Fibroblast of upper back skin (primary cell): ENCODE results near the gene PACSIN2.

Experiments
- DNase-seq: peaks from one replicate; pipeline ENCODE4 v3.0.0-alpha.2; 2013

The PACSIN2 gene

DNA sequence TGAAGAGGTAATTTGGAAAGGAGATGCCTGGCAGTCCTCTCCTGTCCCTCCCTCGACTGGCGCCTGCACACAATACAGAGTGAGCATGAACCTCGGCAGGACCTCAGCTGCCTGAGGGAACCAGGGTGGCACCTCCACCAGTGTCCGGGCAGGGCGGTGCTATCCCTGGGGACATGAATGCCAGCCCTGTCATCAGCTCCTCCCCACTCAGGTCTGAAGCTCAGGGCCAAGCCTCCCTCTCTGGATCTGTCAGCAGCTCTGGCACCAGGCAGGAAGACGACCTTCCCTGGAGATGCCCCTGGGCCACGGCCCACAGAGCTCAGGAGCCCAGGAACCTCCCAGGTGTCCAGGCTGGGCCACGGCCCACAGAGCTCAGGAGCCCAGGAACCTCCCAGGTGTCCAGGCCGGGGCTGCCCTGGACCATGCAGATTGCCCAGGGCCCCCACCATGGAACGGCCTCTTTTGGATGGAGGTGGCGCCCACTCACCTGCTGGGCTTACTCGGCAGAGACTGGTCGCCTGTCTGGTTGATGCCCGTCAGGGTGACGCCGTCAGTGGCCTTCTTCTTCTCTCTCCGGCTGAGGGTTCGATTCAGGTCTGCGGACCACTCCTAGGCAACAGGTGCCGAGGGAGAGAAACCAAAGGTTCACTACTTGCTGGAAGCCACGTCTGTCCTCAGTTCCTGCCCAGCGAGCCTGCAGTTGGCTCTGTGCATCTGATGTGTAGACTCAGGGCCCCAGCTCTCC lies 136.2 kb downstream of the PACSIN2 start:
- no peak for DNase-seq

DNA sequence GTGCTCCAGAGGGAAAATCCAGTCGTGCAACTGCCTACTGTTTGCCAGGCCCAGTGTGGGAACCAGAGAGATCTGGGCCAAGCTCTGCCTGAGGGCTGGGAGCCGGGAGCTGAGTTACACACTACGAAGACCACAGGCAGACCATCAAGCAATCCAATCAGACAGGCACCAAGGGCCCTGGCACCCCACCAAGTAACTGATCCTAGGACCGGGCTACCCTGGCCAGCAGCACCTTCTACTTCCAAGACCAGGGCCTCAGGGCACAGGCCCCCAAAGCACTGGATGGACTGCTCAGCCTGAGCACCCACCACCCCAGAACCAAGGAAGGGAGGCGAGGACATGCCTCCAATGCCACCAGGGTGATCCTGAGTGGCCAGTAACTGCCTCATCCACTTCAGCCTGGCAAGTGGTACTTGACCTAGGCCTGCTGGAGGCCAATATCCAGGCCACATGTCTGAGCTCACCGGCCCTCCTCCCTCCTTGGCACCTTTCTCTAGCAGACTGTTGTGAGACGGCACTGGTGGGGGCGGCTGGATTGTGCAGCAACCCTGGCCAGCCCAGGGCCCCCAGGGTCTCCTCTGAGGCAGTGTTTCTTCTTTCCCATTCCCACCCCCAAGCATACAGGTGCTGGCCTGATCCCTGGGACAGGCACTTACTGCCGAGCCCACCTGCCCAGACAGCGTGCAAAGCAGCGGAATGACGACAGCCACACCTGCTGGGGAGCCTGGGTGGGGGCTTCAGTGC lies 137.2 kb downstream of the PACSIN2 start:
- no peak for DNase-seq

DNA sequence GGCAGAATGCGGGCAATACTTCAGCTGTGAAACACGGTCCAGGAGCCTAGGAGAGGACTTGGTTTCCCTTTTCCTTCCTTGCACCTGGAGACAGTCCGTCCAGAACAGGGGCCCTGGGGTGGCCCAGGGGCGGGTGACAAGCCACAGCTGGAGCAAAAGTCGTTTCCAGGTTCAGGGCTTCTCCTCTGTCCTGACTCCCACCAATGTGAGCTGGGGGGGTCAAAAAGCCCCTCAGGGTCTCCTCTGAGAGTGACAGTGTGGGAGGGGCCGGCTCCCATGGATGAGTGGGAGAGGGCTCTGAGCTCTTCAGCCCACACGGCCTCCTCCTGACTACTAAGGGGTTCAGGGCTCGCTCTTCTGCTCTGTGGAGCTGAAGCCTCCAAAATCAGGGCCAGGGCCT lies 137.8 kb downstream of the PACSIN2 start:
- no peak for DNase-seq

DNA sequence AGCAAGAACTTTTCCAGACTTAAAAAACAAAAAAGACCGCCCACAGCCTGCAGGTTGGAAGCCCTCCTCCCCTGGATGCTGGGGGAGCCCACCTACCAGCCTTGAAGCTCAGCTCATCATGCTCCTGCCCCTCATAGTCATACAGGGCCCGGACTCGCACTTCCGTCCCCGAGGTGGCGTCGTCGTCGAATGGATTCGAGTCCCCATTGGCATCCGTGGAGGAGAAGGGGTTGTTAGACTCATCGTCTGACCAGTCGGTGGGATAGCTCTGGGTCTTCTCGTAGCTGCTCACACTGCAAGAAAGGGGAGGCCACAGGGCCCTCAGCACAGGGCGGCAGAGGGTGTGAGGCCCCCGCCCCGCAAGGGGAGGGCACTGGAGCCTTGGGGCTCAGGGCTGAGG lies 138.9 kb downstream of the PACSIN2 start:
- no peak for DNase-seq

DNA sequence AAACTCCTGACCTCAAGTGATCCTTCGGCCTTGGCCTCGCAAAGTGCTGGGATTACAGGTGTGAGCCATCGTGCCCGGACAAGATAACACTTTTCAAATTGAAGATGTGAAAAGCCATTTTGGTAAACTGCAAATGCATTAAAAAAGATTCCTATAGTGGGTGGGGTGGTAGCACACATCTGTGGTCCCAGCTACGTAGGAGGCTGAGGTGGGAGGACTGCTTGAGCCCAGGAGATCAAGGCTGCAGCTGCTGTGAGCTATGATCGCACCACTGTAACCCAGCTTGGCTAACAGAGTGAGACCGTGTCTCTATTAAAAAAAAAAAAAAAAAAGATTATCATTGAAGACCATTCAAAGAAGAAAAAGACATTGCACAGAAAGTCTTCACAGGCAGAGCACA lies 140.9 kb downstream of the PACSIN2 start:
- DNase-seq, result no peak

DNA sequence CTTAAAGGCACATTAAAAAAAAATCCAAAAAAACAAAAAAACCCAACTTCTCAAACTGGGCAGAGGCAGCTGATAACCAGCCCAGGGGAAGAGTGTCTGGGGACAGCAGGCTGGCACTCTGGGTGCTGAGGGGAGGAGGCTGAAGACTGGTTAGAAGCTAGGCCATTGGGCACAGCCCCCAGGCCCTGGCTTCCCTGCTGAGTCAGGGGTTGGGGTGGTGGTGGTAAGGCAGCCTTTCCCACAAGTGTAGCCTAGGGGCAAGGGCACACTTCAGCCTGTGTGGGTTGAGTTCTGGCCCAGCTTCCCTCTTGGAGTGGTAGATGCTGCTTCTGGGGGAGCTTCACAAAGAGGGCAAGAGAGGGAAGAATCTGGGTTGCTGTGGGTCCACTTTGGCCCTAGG lies 141.6 kb downstream of the PACSIN2 start:
- no peak for DNase-seq

DNA sequence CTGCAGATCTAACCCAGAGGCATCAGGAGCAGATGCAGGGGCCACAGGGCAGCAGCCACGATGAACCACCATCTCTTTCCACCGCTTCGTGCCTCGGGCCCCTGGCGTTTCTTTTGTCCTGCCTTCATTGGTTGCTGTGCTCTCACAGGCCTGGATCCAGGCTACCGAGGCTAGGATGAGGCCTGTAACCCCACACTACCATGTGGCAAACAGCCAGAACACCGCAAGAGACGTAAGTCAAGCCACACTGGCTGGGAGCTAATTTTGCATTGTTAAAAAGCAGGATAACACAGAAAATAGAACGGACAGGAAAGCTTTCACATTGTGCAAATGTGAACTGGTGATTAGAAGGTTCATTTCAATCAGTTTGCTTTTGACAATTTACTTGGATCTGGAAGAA lies 142.1 kb downstream of the PACSIN2 start:
- DNase-seq, result no peak

DNA sequence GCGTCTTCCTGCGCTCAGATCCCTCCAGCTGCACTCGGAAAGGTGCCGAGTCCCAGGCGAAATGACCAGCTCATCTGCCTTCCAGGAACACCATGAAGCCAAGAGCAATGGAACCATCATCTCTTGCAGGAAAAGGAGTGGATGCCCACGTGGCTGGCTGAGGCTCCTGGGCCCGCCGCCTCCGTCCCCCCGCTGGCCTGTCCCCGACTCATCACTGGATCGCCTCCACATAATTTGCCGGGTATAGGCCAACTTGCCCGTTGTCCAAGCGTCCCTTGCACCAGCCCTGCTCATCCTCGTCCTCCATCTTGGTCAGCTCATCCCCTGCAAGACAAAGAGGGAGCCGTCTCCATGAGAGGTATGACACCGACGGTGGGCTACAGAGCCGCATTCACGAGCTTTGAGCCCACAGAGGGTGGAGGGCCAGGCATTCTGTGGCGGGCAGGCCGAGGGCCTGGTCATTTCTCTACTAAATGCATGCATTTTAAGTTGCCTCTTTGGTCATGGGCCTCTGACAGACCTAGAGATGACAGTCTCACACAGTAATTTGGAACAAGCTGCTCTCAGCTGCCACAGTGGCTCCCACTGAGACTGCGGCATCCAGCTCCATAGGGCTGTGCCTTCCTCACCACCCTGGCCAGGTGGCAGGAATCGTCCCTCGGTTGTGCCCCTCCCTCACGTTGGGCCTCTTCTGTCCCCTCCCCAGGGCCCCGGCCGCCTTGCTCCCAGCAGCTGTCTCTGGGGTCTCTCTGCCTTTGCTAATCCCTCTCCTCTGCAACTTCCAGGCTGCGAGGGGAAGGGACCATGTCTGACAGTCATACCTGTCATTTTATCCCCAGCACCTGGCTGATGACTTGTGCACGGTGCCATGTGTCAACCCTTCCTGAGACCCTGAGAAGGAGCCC lies 143.6 kb downstream of the PACSIN2 start:
- no peak for DNase-seq

DNA sequence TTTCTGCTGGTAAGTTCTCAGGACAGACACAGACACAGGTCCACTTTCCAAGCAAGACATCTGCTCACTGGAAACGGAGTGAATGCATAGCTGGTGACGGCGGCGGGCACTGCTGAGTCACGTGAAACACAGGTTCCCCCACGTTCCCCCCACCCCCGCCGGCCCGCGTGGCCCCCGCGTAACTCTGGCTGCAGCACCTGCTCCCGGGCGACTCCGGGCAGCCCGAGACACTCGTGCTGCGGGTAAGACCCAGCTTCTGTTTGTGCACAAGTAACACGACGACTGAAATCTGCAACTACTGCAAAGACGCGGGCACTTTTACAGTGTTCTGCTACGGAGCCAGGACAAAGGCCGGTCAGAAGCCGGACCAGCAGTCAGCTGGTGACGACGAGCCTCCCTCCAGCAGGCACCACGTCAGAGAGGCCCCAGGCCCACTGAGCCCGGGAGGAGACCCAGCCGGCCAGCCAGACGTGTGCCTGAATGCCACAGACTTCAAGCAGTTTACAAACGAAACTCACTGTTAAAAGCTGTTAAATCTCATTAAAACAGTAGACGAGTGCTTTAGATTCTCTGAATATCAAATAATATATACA lies 145.0 kb downstream of the PACSIN2 start:
- no peak for DNase-seq

DNA sequence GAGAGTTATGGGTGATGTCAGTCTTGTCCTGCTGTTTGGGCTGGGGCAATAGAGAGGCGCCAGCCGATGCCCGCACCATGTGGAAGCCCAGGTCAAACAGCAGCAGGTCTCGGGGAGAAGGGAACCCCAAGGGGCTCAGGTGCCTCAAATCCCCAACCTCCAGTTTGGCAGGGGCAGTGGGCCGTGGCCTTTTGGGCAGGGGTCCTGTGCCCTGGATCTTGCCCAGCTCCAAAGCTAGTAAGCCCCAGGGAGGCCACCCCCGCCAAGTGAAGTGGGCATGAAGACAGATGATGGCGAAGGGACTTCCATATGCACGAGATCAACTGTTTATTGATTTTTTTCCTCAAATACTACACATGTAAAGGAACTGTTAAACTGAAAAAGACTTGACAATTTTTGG lies 145.5 kb downstream of the PACSIN2 start:
- DNase-seq, result no peak

DNA sequence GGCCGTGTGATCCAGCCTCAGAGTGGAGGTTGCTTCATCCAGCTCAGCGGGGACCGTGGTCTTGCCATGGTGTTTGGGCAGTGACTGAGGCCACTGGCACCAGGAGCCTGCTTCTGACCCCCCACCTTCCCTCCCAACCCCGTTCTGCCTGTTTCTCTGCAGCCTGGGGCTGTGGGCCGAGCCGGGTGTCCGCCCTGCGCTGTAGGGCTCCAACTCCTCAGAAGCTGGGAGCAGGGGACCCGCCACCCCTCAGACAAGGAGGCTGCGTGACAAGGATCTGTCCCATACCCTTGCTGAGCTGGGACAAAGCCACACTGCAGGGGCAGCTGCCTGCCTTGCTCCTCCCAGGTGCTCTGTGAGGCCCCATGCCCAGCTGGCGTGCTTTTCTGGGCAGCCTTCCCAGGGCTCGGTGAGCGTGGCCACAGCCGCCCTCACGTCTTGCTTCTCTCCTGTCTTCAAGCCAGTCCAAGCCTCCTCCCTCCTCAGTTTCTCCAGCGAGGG lies 146.1 kb downstream of the PACSIN2 start:
- no peak for DNase-seq

DNA sequence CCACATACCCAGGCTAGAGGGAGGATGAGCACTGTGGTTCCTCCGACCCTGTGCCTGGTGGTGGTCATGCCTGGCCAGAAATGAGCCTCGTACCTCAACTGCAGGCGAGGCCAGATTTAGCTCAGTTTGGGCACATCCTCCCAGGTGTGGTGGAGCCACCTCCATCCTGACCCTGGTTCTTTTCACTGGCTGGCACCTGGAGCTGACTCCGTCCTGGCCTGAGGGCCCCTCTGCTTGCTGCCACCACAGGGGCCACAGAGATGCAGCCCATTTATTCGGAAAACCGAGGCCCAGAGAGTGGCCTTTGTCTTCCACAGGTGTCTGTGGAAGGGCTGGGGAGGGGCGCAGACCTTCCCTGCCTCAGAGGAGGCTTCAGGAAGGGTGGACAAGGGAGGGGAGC lies 148.8 kb downstream of the PACSIN2 start:
- DNase-seq, result no peak

DNA sequence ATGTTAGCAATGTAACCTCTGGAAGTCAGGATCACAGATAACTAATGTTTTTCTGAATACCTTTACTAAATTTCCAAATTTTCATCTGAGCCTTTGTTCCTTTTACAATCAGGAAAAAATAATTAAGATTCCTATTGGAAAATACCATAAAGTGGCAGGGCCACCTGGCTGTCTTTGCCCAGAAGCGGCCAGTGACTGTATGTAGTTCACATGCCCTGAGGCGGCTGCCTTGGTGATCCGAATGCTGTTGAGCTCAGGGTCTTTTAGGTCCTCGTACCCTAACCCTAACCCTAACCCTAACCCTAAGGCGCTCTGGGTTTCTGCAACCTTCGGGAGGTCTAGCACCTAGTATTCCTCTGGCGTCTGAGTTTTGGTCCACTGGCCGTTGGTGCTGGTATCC lies 149.4 kb downstream of the PACSIN2 start:
- no peak for DNase-seq

DNA sequence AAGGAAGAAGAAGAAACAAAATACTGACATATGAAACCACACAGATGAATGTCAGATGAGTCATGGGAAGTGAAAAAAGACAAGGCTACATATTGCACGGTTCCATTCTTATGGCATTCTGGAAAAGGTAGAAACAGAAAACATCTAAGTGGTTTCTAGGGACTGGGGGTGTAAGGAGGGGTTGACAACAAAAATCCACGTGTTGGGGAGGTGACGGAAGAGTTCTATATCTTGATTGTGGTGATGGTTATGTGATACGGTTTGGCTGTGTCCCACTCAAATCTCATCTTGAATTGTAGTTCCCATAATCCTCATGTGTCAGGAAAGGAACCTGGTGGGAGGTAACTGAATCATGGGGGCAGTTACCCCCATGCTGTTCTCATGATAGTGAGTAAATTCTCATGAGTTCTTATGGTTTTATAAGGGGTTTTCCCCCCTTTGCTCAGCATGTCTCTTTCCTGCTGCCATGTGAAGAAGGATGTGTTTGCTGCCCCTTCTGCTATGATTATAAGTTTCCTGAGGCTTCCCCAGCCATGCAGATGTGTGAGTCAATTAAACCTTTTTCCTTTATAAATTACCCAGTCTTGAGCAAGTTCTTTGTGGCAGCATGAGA lies 151.5 kb downstream of the PACSIN2 start:
- DNase-seq, result peak; percentile 93

DNA sequence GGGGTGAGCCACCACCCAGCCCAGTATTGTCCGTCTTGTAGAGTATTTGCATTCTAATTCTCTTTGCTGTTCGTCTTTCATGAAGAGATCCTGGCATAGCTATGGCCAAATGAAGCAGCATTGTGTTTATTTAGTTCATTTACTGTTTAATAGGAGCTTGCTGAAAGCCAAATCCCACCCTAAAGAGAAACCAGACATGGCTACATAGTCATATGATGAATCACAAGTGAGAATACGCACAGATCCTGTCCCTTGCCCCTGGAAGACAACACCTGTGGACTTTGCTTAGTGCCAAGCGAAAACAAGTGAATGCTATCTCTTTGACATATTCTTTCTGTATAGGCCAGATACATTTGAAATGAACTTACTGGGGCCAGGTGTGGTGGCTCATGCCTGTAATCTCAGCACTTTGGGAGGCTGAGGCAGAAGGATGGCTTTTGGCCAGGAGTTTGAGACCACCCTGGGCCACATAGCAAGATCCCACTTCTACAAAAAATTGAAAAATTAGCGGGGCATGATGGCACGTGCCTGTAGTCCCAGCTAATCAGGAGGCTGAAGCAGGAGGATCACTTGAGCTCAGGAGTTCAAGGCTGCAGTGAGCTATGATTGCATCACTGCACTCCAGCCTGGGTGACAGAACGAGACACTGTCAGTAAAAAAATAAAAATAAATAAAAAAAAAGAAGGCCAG lies 152.8 kb downstream of the PACSIN2 start:
- DNase-seq, result peak; percentile 67

DNA sequence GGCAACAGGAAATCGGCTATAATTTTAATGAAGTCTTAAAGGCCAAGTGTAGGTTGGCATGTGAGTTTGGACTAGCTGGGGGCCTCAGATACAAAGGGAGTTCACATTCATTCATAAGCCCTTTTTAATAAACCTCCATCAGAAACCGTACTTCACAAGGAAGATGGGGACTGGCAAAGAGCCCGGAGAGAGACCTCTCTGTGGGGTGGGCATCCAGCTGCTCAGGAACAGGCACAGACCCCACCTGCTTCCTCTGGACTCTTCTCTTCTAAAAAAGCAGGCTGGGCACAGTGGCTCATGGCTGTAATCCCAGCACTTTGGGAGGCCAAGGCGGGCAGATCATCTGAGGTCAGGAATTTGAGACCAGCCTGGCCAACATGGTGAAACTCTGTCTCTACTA lies 154.0 kb downstream of the PACSIN2 start:
- DNase-seq, result no peak

DNA sequence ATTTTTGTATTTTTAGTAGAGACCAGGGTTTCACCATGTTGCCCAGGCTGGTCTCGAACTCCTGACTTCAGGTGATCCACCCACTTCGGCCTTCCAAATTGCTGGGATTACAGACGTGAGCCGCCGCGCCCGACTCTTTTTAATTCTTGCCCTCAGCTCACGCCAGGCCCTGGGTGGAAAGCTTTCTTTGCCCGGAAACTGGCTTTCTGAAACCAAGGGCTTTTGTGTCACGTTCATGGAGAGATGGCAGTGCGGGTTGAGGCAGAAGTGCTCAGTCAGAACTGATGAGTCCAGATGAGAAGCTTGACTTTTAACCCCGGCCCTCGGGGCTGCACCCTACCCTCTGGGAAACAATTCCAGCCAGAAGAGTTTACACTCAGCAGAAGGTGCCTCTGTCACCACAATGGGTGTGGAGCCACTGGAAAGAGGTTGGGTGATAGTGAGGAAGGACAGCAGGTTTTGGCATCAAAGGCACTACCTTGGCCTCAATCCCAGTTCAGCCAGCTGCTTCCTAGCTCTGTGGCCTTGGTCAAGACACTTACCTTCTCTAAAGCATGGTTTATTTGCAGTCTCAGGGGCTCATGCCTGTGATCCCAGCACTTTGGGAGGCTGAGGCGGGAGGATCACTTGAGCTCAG lies 157.0 kb downstream of the PACSIN2 start:
- no peak for DNase-seq

DNA sequence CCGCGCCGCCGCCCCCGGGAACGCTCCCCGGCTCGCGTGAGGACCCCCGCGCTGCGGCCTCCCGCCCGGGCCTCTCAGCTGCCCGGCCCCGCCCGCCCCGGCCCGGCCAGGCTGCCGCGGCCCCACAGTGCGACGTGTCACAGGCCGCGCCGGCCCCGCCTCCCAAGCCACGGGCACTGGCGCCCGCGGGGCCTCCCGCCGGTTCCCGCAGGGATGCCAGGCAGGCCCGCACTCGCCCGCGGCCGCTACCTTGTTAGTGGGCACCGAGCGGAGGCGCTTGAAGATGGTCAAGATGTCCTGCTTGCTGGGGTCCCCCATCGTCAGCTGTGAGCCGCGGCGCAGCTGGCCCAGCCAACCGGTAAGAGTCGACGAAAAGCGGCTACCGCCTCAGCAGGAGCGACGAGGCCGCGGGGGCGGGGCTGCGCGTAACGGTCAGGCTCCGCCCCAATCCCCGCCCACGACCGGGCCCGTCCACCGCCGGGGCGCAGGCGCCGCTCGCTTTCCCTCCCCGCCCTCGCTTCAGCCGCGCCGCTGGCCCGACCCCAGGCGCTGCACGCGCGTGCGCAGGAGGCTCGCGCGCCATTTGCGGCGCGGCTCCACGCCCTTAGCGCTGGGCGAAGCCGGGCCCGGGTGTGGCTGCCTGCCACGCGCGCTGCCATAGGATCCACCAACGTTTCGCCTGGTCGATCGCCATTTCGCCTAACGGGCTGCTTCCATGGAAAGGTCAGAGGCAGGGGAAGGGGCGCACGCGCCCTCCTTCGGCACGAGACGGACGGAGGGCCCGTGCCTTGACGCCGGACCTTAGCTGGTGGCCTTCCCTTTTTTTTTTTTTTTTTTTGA lies 157.9 kb downstream of the PACSIN2 start, which contains the start of gene ARFGAP3:
ARFGAP3 (minus strand) TSS at position 409 of the 840 bp plus-strand sequence; CDS start at position 318, 91 bp downstream.
- DNase-seq, result peak; percentile 92

DNA sequence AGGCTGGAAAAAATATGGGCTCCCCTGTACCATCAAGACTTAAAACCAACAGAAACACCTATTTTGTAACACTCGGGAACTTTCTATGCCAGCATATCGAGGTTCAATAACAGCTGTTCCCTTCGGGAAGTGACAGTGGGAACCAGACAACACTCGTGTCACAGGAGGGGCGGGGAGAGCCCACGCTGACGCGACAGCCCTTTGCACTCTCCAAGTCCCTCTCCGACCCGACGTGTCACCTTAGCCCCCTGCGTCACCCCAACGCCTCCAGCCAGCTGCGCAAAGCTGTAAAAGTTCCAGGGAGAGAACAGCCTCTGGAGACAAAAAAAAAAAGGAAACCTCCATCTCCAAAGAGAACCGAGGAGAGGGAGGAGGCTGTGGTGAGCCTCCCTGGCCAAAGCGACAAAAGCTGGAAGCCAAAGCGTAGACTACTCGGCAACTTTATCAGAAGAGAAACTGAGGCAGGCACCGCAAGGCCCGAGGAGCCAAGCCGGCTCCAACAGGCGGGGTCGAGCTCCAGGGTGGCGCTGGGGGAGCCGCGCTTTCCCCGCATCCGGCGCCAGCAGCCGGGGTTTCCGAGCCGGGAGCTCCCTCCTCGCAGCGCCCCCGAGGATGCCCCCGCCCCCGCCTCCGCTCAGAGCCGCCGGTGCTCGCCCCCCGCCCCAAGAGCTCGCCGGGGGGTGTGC lies 158.6 kb downstream of the PACSIN2 start:
- DNase-seq, result no peak

DNA sequence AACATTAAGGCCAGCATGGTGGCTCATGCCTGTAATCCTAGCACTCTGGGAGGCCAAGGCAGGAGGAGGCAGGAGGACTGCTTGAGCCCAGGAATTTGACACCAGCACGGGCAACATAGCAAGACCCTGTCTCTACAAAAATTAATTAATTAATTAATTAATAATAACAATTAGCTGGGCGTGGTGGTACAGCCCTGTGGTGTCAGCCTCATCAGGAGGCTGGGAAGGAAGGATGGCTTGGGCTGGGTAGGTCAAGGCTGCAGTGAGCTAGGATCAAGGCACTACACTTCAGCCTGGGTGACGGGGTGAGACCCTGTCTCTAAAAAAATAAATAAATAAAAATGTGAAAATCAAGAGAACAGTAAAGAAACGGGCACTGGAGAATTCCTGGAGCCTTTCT lies 159.2 kb downstream of the PACSIN2 start:
- DNase-seq, result no peak
